GM12878 (cell line): ENCODE measurements around the gene ADARB1. TPM values are rescaled to one million over a fixed set of nuclear protein-coding genes. Genes with fewer than 3 reads are reported as not detected.
A peak's percentile ranks its signal among the peaks of the same experiment; 100 is the strongest.

Experiments used
- ATAC-seq: fragments of 200-7000 bp; cut with Tn5 transposase; 3 replicates; pipeline ENCODE4 v1.9.1; 2020; ENCODE audit warnings: mild to moderate bottlenecking, moderate library complexity
- BruUV-seq: library from RNA; stranded (reverse); fragments of 400-500 nt; replicated peaks from 2 replicates; lab custom pipeline; 2021; lab: Mats Ljungman, UMichigan
- CTCF ChIA-PET: fragments of 300-600 bp; sonication (Branson Sonifier 250); formaldehyde crosslinking; extraction: SDS; loops from one replicate; lab custom pipeline; 2021; ENCODE audit warnings: inconsistent platforms; lab: Yijun Ruan, JAX
- POLR2A ChIA-PET: fragments of 350-600 bp; formaldehyde crosslinking; extraction: SDS; loops from one replicate; lab custom pipeline; 2021; ENCODE audit warnings: inconsistent platforms; lab: Charles Lee
- RAD21 ChIA-PET: fragments of 300-600 bp; sonication (Branson Sonifier 250); formaldehyde crosslinking; loops from one replicate; lab custom pipeline; 2023; ENCODE audit warnings: antibody characterized with exemption; ENCODE audit not compliant: unreplicated experiment; lab: Charles Lee
- SMC1A ChIA-PET: fragments of 300-600 bp; sonication (Branson Sonifier 250); formaldehyde crosslinking; loops from one replicate; lab custom pipeline; 2023; ENCODE audit not compliant: unreplicated experiment, uncharacterized antibody; lab: Charles Lee
- DNase-seq: peaks from one replicate; pipeline ENCODE4 v3.0.0-alpha.2; 2011; ENCODE audit warnings: low read depth, low spot score
- FAIRE-seq: peaks from 3 replicates; lab custom pipeline; 2011; peaks lifted over from hg19 to GRCh38; lab: Jason Lieb, UNC
- H2AFZ ChIP-seq: 2 replicates; pipeline ENCODE4 v1.6.0; 2011; ENCODE audit warnings: low read depth, low read length, control low read depth; ENCODE audit not compliant: control insufficient read depth
- H3K27ac ChIP-seq: 2 replicates; pipeline ENCODE4 v1.5.1; 2011; ENCODE audit warnings: control low read depth; ENCODE audit not compliant: control insufficient read depth, insufficient read depth
- H3K27me3 ChIP-seq, 2 experiments: replicated peaks in 1 of 2; 2 replicates each; pipeline versions ENCODE4 v1.6.0 to v1.6.1; 2011; ENCODE audit warnings: low read length in 1 of 2; ENCODE audit not compliant: control insufficient read depth in 2 of 2, insufficient read depth in 2 of 2
- H3K36me3 ChIP-seq, 2 experiments: 2 replicates each; pipeline ENCODE4 v1.5.1; 2011; ENCODE audit warnings: low read length in 1 of 2; ENCODE audit not compliant: control insufficient read depth in 2 of 2, insufficient read depth in 2 of 2
- H3K4me1 ChIP-seq: 2 replicates; pipeline ENCODE4 v1.6.1; 2011; ENCODE audit warnings: mild to moderate bottlenecking, low read length, moderate library complexity, mixed read lengths; ENCODE audit not compliant: control insufficient read depth, insufficient read depth
- H3K4me2 ChIP-seq: 2 replicates; pipeline ENCODE4 v1.6.0; 2011; ENCODE audit warnings: control low read depth; ENCODE audit not compliant: control insufficient read depth, insufficient read depth
- H3K4me3 ChIP-seq: fragments of 200-600 bp; sonication (generic); 2 replicates; pipeline ENCODE4 v1.5.1; 2016
- H3K79me2 ChIP-seq: 2 replicates; pipeline ENCODE4 v1.6.0; 2011; ENCODE audit warnings: low read length; ENCODE audit not compliant: control insufficient read depth, insufficient read depth
- H3K9ac ChIP-seq: 2 replicates; pipeline ENCODE4 v1.8.0; 2011; ENCODE audit warnings: low read length, control low read depth, mixed read lengths; ENCODE audit not compliant: control insufficient read depth, insufficient read depth
- H3K9me3 ChIP-seq: replicated peaks from 3 replicates; pipeline ENCODE4 v1.5.1; 2011; ENCODE audit warnings: mild to moderate bottlenecking, low read length; ENCODE audit not compliant: control insufficient read depth, insufficient read depth
- H4K20me1 ChIP-seq: 2 replicates; pipeline ENCODE4 v1.6.0; 2011; ENCODE audit not compliant: control insufficient read depth, insufficient read depth
- CHD1 ChIP-seq: IDR thresholded peaks from 2 replicates; pipeline ENCODE4 v1.6.1; 2012; ENCODE audit warnings: low read depth, low read length, improper control_type of control experiment
- CTCF ChIP-seq, 3 experiments: IDR thresholded peaks in 2 of 3; conservative IDR thresholded peaks in 1 of 3; 2 replicates each; pipeline ENCODE4 v1.5.1; 2011; ENCODE audit warnings: low read depth in 3 of 3, low read length in 3 of 3, mild to moderate bottlenecking in 3 of 3, control low read depth in 2 of 3, moderate library complexity in 2 of 3, inconsistent platforms in 1 of 3, mixed read lengths in 1 of 3; ENCODE audit not compliant: control insufficient read depth in 2 of 3, insufficient read depth in 1 of 3; ENCODE audit errors: extremely low read depth in 1 of 3
- EGR1 ChIP-seq, 2 experiments: IDR thresholded peaks; 1 replicate in 1 of 2; 2 replicates in 1 of 2; pipeline ENCODE4 v1.6.1; 2011 to 2012; ENCODE audit warnings: low read depth in 2 of 2, low read length in 2 of 2, borderline replicate concordance in 1 of 2, mild to moderate bottlenecking in 1 of 2, moderate library complexity in 1 of 2
- EZH2 ChIP-seq: IDR thresholded peaks from 2 replicates; pipeline ENCODE4 v1.6.1; 2012; ENCODE audit warnings: low read depth, mild to moderate bottlenecking, control low read depth, inconsistent platforms, low read length, borderline replicate concordance; ENCODE audit not compliant: control insufficient read depth
- HCFC1 ChIP-seq: fragments of 150-350 bp; IDR thresholded peaks from 2 replicates; pipeline ENCODE4 v1.6.1; 2014; ENCODE audit warnings: low read length
- IKZF1 ChIP-seq: fragments of 450-650 bp; conservative IDR thresholded peaks from 2 replicates; pipeline ENCODE4 v1.6.1; 2017; ENCODE audit warnings: antibody characterized with exemption, mild to moderate bottlenecking
- LARP7 ChIP-seq: fragments of 450-650 bp; IDR thresholded peaks from 2 replicates; pipeline ENCODE4 v1.6.1; 2017; ENCODE audit warnings: mild to moderate bottlenecking
- NKRF ChIP-seq: fragments of 450-650 bp; conservative IDR thresholded peaks from 2 replicates; pipeline ENCODE4 v1.6.1; 2017; ENCODE audit warnings: mild to moderate bottlenecking, moderate library complexity
- RAD21 ChIP-seq: IDR thresholded peaks from 2 replicates; pipeline ENCODE4 v1.6.1; 2011; ENCODE audit warnings: mild to moderate bottlenecking, low read depth, low read length, moderate library complexity; ENCODE audit not compliant: insufficient read depth
- SMC3 ChIP-seq: IDR thresholded peaks from 2 replicates; pipeline ENCODE4 v1.6.1; 2011; ENCODE audit warnings: low read length, improper control_type of control experiment, borderline replicate concordance
- SUPT20H ChIP-seq: IDR thresholded peaks from 2 replicates; pipeline ENCODE4 v1.6.1; 2011; ENCODE audit warnings: low read depth, mild to moderate bottlenecking, low read length, moderate library complexity, borderline replicate concordance; ENCODE audit not compliant: control insufficient read depth
- YY1 ChIP-seq: IDR thresholded peaks from 2 replicates; pipeline ENCODE4 v1.6.1; 2011; ENCODE audit warnings: low read depth, mild to moderate bottlenecking, low read length
- ZBED1 ChIP-seq: IDR thresholded peaks from 2 replicates; pipeline ENCODE4 v1.6.1; 2016; ENCODE audit warnings: borderline replicate concordance
- WGBS: methylation state at CpG from one replicate; pipeline ENCODE4 v1.1.6; 2016; ENCODE audit warnings: low lambda C conversion rate; ENCODE audit not compliant: insufficient replicate concordance, insufficient coverage; ENCODE audit errors: missing lambda C conversion rate; 5-methylcytosine and 5-hydroxymethylcytosine counted together
- in situ Hi-C: fragments of 300-500 bp; cut with MboI; formaldehyde crosslinking; loops from 9 replicates; pipeline ENCODE4 v1.14.3; 2018; ENCODE audit warnings: mixed read lengths
- intact Hi-C: fragments of 100-400 bp; cut with micrococcal nuclease; formaldehyde crosslinking; loops from one replicate; pipeline ENCODE4 v1.14.2; 2022; ENCODE audit not compliant: unreplicated experiment
- polyA plus RNA-seq, 11 experiments: library from polyadenylated mRNA; depleted of rRNA in 4 of 11; unstranded in 6 of 11; stranded (reverse) in 5 of 11; fragments of >200 nt; fragmentation: Nextera tagmentation in 4 of 11; fragmentation: Illumina TruSeq in 1 of 11; extraction: Ambion mirVana in 4 of 11; extraction: Trizol in 1 of 11; gene quantifications; 1 replicate in 1 of 11; 2 replicates in 10 of 11; pipeline versions ENCODE4 v1.2.1 to v1.2.3, GENCODE V29; 2011 to 2016; ENCODE audit warnings: inconsistent platforms in 2 of 11, missing spikeins in 2 of 11, low read depth in 1 of 11
- total RNA-seq, 4 experiments: library from RNA; depleted of rRNA in 3 of 4; stranded (reverse); fragments of >200 nt in 3 of 4; fragmentation: Illumina TruSeq in 1 of 4; extraction: Trizol in 1 of 4; gene quantifications; 2 replicates each; pipeline versions ENCODE4 v1.2.1 to v1.2.3, GENCODE V29; 2013 to 2021

Gene ADARB1
- total and polyA plus RNA-seq, 10 of the 15 experiments (the other 5 are each of a cell fraction or from before 2014, with no cell fraction given), result 5.7 to 61.7 (median 25.3) TPM

- TF ChIP-seq RAD21 (peak; percentile 79), EZH2 (no peak), NKRF (no peak), IKZF1 (0 out of 2 replicates have a peak, but pooled peaks have one; percentile 16), HCFC1 (no peak), ZBED1 (no peak), EGR1 (IDR thresholded peaks at IDR 0.05; ENCODE audit: borderline replicate concordance in 1 of 2, low read depth in 2 of 2, low read length in 2 of 2) (no peak), LARP7 (no peak), SMC3 (peak; percentile 65; the same call in 1 of the 2 replicates), YY1 (0 out of 2 replicates have a peak, but pooled peaks have one; percentile 33), CHD1 (no peak), CTCF (IDR thresholded peaks at IDR 0.05 in 2 of 3, conservative IDR thresholded peaks at IDR 0.05 in 1 of 3; ENCODE audit: control insufficient read depth in 2 of 3, extremely low read depth in 1 of 3, insufficient read depth in 1 of 3, low read depth in 3 of 3, low read length in 3 of 3) (peak; percentile 82 to 88 (median 87)), SUPT20H (no peak)
- peaks cover 0 to 3% of the 10 kb centered on the region in 2 experiments; a peak in 1 of 4 replicates for H3K27me3 ChIP-seq
- H3K79me2 ChIP-seq, result no peaks in the 10 kb centered on the region
- no peaks in the 10 kb centered on the region for H3K9me3 ChIP-seq
- no TSS peak for BruUV-seq
- H2AFZ ChIP-seq, result no peak overlapping the region
- no peak overlapping the region for H3K4me2 ChIP-seq
- no peak overlapping the region for H3K4me3 ChIP-seq
- ChIA-PET POLR2A (interaction anchor here (0.6 to 1.4 kb wide), 2 partner anchors 32 to 202 kb away, joined by 3 to 9 read pairs; no protein-coding TSS in a partner anchor), RAD21 (interaction anchor here (0.7 to 6.1 kb wide), 21 partner anchors 8 to 336 kb away, joined by 3 to 104 read pairs (median 5); partner anchors contain the start of gene UBE2G2), CTCF (interaction anchor here (0.6 to 8.8 kb wide), 60 partner anchors 9 to 1123 kb away, joined by 3 to 236 read pairs (median 5); partner anchors contain the start of genes ADARB1, POFUT2, SLX9 and UBE2G2), SMC1A (interaction anchor here (0.7 to 4.1 kb wide), 25 partner anchors 8 to 194 kb away, joined by 3 to 48 read pairs (median 6); no protein-coding TSS in a partner anchor)
- 10% methylated on average over 11 of the region's 11 CpGs for WGBS
- no peak for DNase-seq
- intact Hi-C loops, result loop anchor here (1.0 to 10.0 kb wide), 3 partner anchors 38 to 332 kb away; partner anchors contain the start of gene UBE2G2
- in situ Hi-C loops, result loop anchor here (5.0 kb wide), 1 partner anchor 680 kb away; no protein-coding TSS in a partner anchor
- H3K27ac ChIP-seq, result no peak overlapping the region
- no peak overlapping the region for H3K9ac ChIP-seq
- peak; percentile 81 for FAIRE-seq
- H3K4me1 ChIP-seq, result no peaks in the 10 kb centered on the region
- no peaks in the 10 kb centered on the region; a peak in 1 of 4 replicates for H3K36me3 ChIP-seq
- ATAC-seq, result peak; percentile 75
- no peaks in the 10 kb centered on the region for H4K20me1 ChIP-seq
Measured at GRCh38 chr21:45136927-45137611, 62.7 kb downstream of the ADARB1 start.
